H1 (cell line): ENCODE data around the gene LGALS8. TPM values are rescaled to one million over a fixed set of nuclear protein-coding genes. Genes with fewer than 3 reads are reported as not detected.
A peak's percentile ranks its signal among the peaks of the same experiment; 100 is the strongest.

Experiments
- CTCF ChIA-PET: fragments of 300-600 bp; sonication (Branson Sonifier 250); formaldehyde crosslinking; loops from one replicate; lab custom pipeline; 2021; ENCODE audit not compliant: partially characterized antibody; lab: Charles Lee
- POLR2A ChIA-PET: fragments of 300-600 bp; sonication (Branson Sonifier 250); formaldehyde crosslinking; loops from one replicate; lab custom pipeline; 2021; ENCODE audit warnings: inconsistent platforms; ENCODE audit not compliant: partially characterized antibody; lab: Charles Lee
- DNase-seq, 2 experiments: peaks; one replicate each; pipeline versions ENCODE4 v3.0.0 to v3.0.0-alpha.2; 2010 to 2022; ENCODE audit warnings: low spot score in 2 of 2, low read depth in 1 of 2, mixed read lengths in 1 of 2
- FAIRE-seq: peaks from 2 replicates; lab custom pipeline; 2011; peaks lifted over from hg19 to GRCh38; lab: Jason Lieb, UNC
- H2AFZ ChIP-seq: 2 replicates; pipeline ENCODE4 v1.8.1; 2012; ENCODE audit warnings: low read length, inconsistent platforms
- H2AK5ac ChIP-seq: 2 replicates; pipeline ENCODE4 v1.6.1; 2013; ENCODE audit warnings: low read depth, low read length
- H2BK120ac ChIP-seq: replicated peaks from 2 replicates; pipeline ENCODE3; 2013; ENCODE audit warnings: low read depth, low read length, inconsistent platforms
- H2BK12ac ChIP-seq: 2 replicates; pipeline ENCODE4 v1.6.1; 2013; ENCODE audit warnings: low read depth, low read length
- H2BK15ac ChIP-seq: 2 replicates; pipeline ENCODE4 v1.6.1; 2013; ENCODE audit warnings: low read length
- H2BK20ac ChIP-seq: 2 replicates; pipeline ENCODE4 v1.6.1; 2013; ENCODE audit warnings: low read length
- H2BK5ac ChIP-seq: 2 replicates; pipeline ENCODE4 v1.6.1; 2013; ENCODE audit warnings: low read depth, low read length
- H3K14ac ChIP-seq: 2 replicates; pipeline ENCODE4 v1.6.1; 2013; ENCODE audit warnings: inconsistent platforms; ENCODE audit not compliant: insufficient read length
- H3K18ac ChIP-seq: 2 replicates; pipeline ENCODE4 v1.6.1; 2013; ENCODE audit warnings: low read length; ENCODE audit errors: extremely low read depth
- H3K23ac ChIP-seq: 2 replicates; pipeline ENCODE4 v1.6.1; 2013; ENCODE audit warnings: inconsistent platforms; ENCODE audit not compliant: insufficient read length
- H3K23me2 ChIP-seq: 2 replicates; pipeline ENCODE4 v1.6.1; 2013; ENCODE audit warnings: low read depth, low read length
- H3K27ac ChIP-seq: 2 replicates; pipeline ENCODE4 v1.6.1; 2011; ENCODE audit warnings: low read depth, low read length, inconsistent platforms
- H3K27me3 ChIP-seq, 4 experiments: replicated peaks in 1 of 4; 1 replicate in 1 of 4; 2 replicates in 3 of 4; pipeline versions ENCODE4 v1.6.1 to v1.8.1; 2011 to 2013; ENCODE audit warnings: low read length in 3 of 4, mild to moderate bottlenecking in 3 of 4, inconsistent platforms in 2 of 4, mixed read lengths in 2 of 4, moderate library complexity in 1 of 4; ENCODE audit not compliant: control insufficient read depth in 3 of 4, insufficient read depth in 3 of 4; ENCODE audit errors: extremely low read depth in 1 of 4
- H3K36me3 ChIP-seq, 4 experiments: 2 replicates each; pipeline versions ENCODE4 v1.6.1 to v1.8.1; 2011 to 2013; ENCODE audit warnings: mild to moderate bottlenecking in 4 of 4, low read length in 3 of 4, moderate library complexity in 2 of 4, control low read depth in 1 of 4, inconsistent platforms in 1 of 4; ENCODE audit not compliant: insufficient read depth in 4 of 4, control insufficient read depth in 2 of 4
- H3K4ac ChIP-seq: replicated peaks from 2 replicates; pipeline ENCODE3; 2013; ENCODE audit warnings: low read length, low read depth, mixed read lengths, inconsistent platforms; ENCODE audit not compliant: insufficient read length
- H3K4me1 ChIP-seq, 4 experiments: replicated peaks in 1 of 4; 1 replicate in 1 of 4; 2 replicates in 3 of 4; pipeline versions ENCODE4 v1.6.1 to v1.8.1; 2011 to 2013; ENCODE audit warnings: low read length in 3 of 4, inconsistent platforms in 2 of 4, mixed read lengths in 1 of 4; ENCODE audit not compliant: insufficient read depth in 4 of 4, control insufficient read depth in 3 of 4
- H3K4me2 ChIP-seq, 2 experiments: 2 replicates each; pipeline versions ENCODE4 v1.6.1 to v1.8.1; 2011 to 2013; ENCODE audit warnings: low read depth in 2 of 2, low read length in 2 of 2, control low read depth in 1 of 2, inconsistent platforms in 1 of 2, mild to moderate bottlenecking in 1 of 2; ENCODE audit not compliant: insufficient read depth in 1 of 2
- H3K4me3 ChIP-seq, 4 experiments: fragments of 200-600, 300-600 bp in 1 of 4; sonication (generic), shearing (Covaris generic), sonication (Bioruptor Twin) in 1 of 4; 2 replicates each; pipeline versions ENCODE4 v1.5.1 to v1.8.1; 2011 to 2016; ENCODE audit warnings: low read length in 4 of 4, low read depth in 3 of 4, control low read depth in 2 of 4, inconsistent platforms in 2 of 4, mild to moderate bottlenecking in 2 of 4, mixed read lengths in 1 of 4, moderate library complexity in 1 of 4; ENCODE audit not compliant: insufficient read depth in 2 of 4; ENCODE audit errors: extremely low read depth in 1 of 4
- H3K56ac ChIP-seq: replicated peaks from 2 replicates; pipeline ENCODE3; 2013; ENCODE audit warnings: low read depth, mild to moderate bottlenecking, mixed read lengths, low read length, inconsistent platforms; ENCODE audit not compliant: insufficient read length
- H3K79me1 ChIP-seq: 2 replicates; pipeline ENCODE4 v1.6.1; 2013; ENCODE audit warnings: low read depth, low read length, control low read depth
- H3K79me2 ChIP-seq, 2 experiments: 2 replicates each; pipeline versions ENCODE4 v1.6.1 to v1.8.1; 2012 to 2013; ENCODE audit warnings: low read length in 2 of 2, mild to moderate bottlenecking in 2 of 2, inconsistent platforms in 1 of 2; ENCODE audit not compliant: insufficient read depth in 2 of 2, control insufficient read depth in 1 of 2
- H3K9ac ChIP-seq, 4 experiments: replicated peaks in 1 of 4; 1 replicate in 1 of 4; 2 replicates in 3 of 4; pipeline versions ENCODE4 v1.6.1 to v1.8.1; 2011 to 2013; ENCODE audit warnings: low read depth in 3 of 4, low read length in 3 of 4, control low read depth in 2 of 4, mild to moderate bottlenecking in 2 of 4, moderate library complexity in 2 of 4, inconsistent platforms in 1 of 4; ENCODE audit errors: extremely low read depth in 1 of 4
- H3K9me3 ChIP-seq, 2 experiments: 2 replicates each; pipeline versions ENCODE4 v1.6.1 to v1.8.1; 2012 to 2013; ENCODE audit warnings: mild to moderate bottlenecking in 2 of 2, moderate library complexity in 2 of 2, control low read depth in 1 of 2, inconsistent platforms in 1 of 2, low read depth in 1 of 2, low read length in 1 of 2, mixed read lengths in 1 of 2; ENCODE audit not compliant: insufficient read depth in 2 of 2
- H4K20me1 ChIP-seq, 2 experiments: replicated peaks in 1 of 2; 2 replicates each; pipeline versions ENCODE3 to v1.8.1; 2011 to 2013; ENCODE audit warnings: inconsistent platforms in 2 of 2, low read length in 2 of 2, mild to moderate bottlenecking in 1 of 2; ENCODE audit not compliant: insufficient read depth in 2 of 2, control insufficient read depth in 1 of 2
- H4K5ac ChIP-seq: 2 replicates; pipeline ENCODE4 v1.6.1; 2013; ENCODE audit warnings: low read length, low read depth, mixed read lengths, inconsistent platforms; ENCODE audit not compliant: insufficient read length
- H4K8ac ChIP-seq: 2 replicates; pipeline ENCODE4 v1.8.0; 2013; ENCODE audit warnings: mild to moderate bottlenecking, moderate library complexity, low read length, inconsistent platforms; ENCODE audit not compliant: insufficient read depth; ENCODE audit errors: extremely low read depth
- H4K91ac ChIP-seq: replicated peaks from 2 replicates; pipeline ENCODE3; 2013; ENCODE audit warnings: low read length, mixed read lengths, inconsistent platforms; ENCODE audit not compliant: insufficient read length
- CHD2 ChIP-seq: IDR thresholded peaks from 2 replicates; pipeline ENCODE4 v1.6.1; 2012; ENCODE audit warnings: low read length, improper control_type of control experiment
- WGBS, 2 experiments: shearing (Covaris generic) in 1 of 2; methylation state at CpG; one replicate each; pipeline versions ENCODE4 v1.1.6 to v1.1.7; 2013 to 2015; ENCODE audit warnings: low lambda C conversion rate in 2 of 2, mixed read lengths in 2 of 2, inconsistent platforms in 1 of 2, low coverage in 1 of 2, missing lambda C conversion rate in 1 of 2; ENCODE audit not compliant: insufficient replicate concordance in 2 of 2, insufficient coverage in 1 of 2, insufficient read length in 1 of 2; ENCODE audit errors: extremely low coverage in 1 of 2, missing lambda C conversion rate in 1 of 2; 5-methylcytosine and 5-hydroxymethylcytosine counted together
- polyA plus RNA-seq, 7 experiments: library from polyadenylated mRNA; depleted of rRNA in 3 of 7; stranded (reverse) in 5 of 7; unstranded in 2 of 7; fragments of >200 nt in 5 of 7; fragments of 200-250 nt in 2 of 7; gene quantifications; 1 replicate in 5 of 7; 2 replicates in 1 of 7; 4 replicates in 1 of 7; pipeline versions ENCODE4 v1.2.1 to v1.2.3, GENCODE V29; 2011 to 2013; ENCODE audit warnings: missing spikeins in 2 of 7, mixed read lengths in 2 of 7
- total RNA-seq: library from RNA; stranded (reverse); fragmentation: NEBNext Ultra II Directional; extraction: Animal tissue kit (Norgen Biotek cat#: 25700); gene quantifications from 2 replicates; pipeline ENCODE4 v1.2.1, GENCODE V29; 2021

Gene LGALS8
- total and polyA plus RNA-seq, 2 of the 8 experiments (the other 6 are each of a cell fraction or from before 2014, with no cell fraction given), result 7.2 to 11.6 TPM

GRCh38 chr1:236494082-236494481 is 29.7 kb upstream of the LGALS8 start:
- 92% methylated on average over 11 of the region's 11 CpGs; no CpG with 5 or more reads in 1 of the 2 experiments for WGBS, 2 experiments
- Histone ChIP-seq H3K23me2 (no peaks in the 10 kb centered on the region; the same call in none of the 2 replicates), H3K79me2 (no peaks in the 10 kb centered on the region), H4K20me1 (no peaks in the 10 kb centered on the region), H3K4me1 (peaks cover 0 to 8% (median 2%) of the 10 kb centered on the region in 4 experiments; a peak in 3 of 7 replicates), H2AK5ac (peak overlapping the region; percentile 25; the same call in 1 of the 2 replicates), H2BK120ac (no peak overlapping the region), H4K91ac (peak overlapping the region; percentile 58), H3K79me1 (no peaks in the 10 kb centered on the region), H3K36me3 (no peaks in the 10 kb centered on the region; a peak in 1 of 8 replicates), H2BK15ac (no peak overlapping the region), H3K4me2 (no peak overlapping the region), H3K27me3 (no peaks in the 10 kb centered on the region), H2BK5ac (no peak overlapping the region), H2AFZ (no peak overlapping the region), H4K8ac (no peak overlapping the region), H3K4ac (peak overlapping the region; percentile 74), H3K27ac (no peak overlapping the region), H3K56ac (no peak overlapping the region), H3K18ac (no peak overlapping the region), H3K9ac (no peak overlapping the region; a peak in 1 of 7 replicates), H3K9me3 (no peaks in the 10 kb centered on the region), H3K23ac (no peak overlapping the region), H3K4me3 (no peak overlapping the region), H2BK12ac (peak overlapping the region; percentile 56; the same call in 1 of the 2 replicates), H2BK20ac (no peak overlapping the region), H3K14ac (no peak overlapping the region), H4K5ac (no peak overlapping the region)
- DNase-seq (no peak), FAIRE-seq (no peak)
- CTCF ChIA-PET, result interaction anchor here (0.8 kb wide), 1 partner anchor 22 kb away, joined by 3 read pairs; no protein-coding TSS in a partner anchor
- POLR2A ChIA-PET, result no interaction called here
- no peak for TF ChIP-seq CHD2
